Measurements from ENCODE around the gene PGLYRP4.

GRCh38 chr1:153337980-153338853, 10.4 kb downstream of the PGLYRP4 start:
- TF ChIP-seq EZH2 (IDR thresholded peaks at IDR 0.05; ENCODE audit: insufficient read depth, poor library complexity, severe bottlenecking) (no peak), EZH2phosphoT487 (IDR thresholded peaks at IDR 0.05; ENCODE audit: insufficient read depth, low read depth) (no peak)
